GM18511 (cell line): Measurements from ENCODE around the gene STAB1.
A peak's percentile ranks its signal among the peaks of the same experiment; 100 is the strongest.

Source experiments
- ATAC-seq: cut with Tn5 transposase; IDR thresholded peaks from one replicate; pipeline ENCODE4 v1.9.1; 2021; ENCODE audit warnings: mild to moderate bottlenecking, moderate library complexity; ENCODE audit not compliant: unreplicated experiment

STAB1 gene

GRCh38 chr3:52532838-52533622, 37.9 kb downstream of the STAB1 start:
- peak; percentile 7 for ATAC-seq

- peak; percentile 49 for ATAC-seq
Measured at GRCh38 chr3:52533623-52534280, 38.6 kb downstream of the STAB1 start, which contains the start of gene NT5DC2. Gene NT5DC2, minus strand, starts transcription at chr3:52533857. Its CDS starts 120 bp downstream, at chr3:52533737.

GRCh38 chr3:52534281-52535183, 39.4 kb downstream of the STAB1 start:
- no peak for ATAC-seq

- no peak for ATAC-seq
Measured at GRCh38 chr3:52535411-52536111, 40.4 kb downstream of the STAB1 start.

- ATAC-seq: no peak
Measured at GRCh38 chr3:52536112-52536368, 40.9 kb downstream of the STAB1 start.

GRCh38 chr3:52536369-52537164, 41.4 kb downstream of the STAB1 start, which contains the start of gene UQCC5:
Gene UQCC5, plus strand, starts transcription at chr3:52536605. Its CDS starts 151 bp downstream, at chr3:52536756.
- ATAC-seq: peak; percentile 84

- no peak for ATAC-seq
Measured at GRCh38 chr3:52537165-52537620, 42.1 kb downstream of the STAB1 start.

GRCh38 chr3:52537726-52538421, 42.7 kb downstream of the STAB1 start:
- ATAC-seq: no peak

GRCh38 chr3:52539010-52539653, 44.0 kb downstream of the STAB1 start:
- ATAC-seq: no peak

GRCh38 chr3:52541050-52541449, 45.9 kb downstream of the STAB1 start:
- no peak for ATAC-seq

- ATAC-seq: no peak
Measured at GRCh38 chr3:52544937-52545336, 49.8 kb downstream of the STAB1 start.

GRCh38 chr3:52546111-52546901, 51.2 kb downstream of the STAB1 start:
- ATAC-seq: no peak

- no peak for ATAC-seq
Measured at GRCh38 chr3:52547143-52547542, 52.0 kb downstream of the STAB1 start.

- ATAC-seq: no peak
Measured at GRCh38 chr3:52551118-52551517, 56.0 kb downstream of the STAB1 start.

- no peak for ATAC-seq
Measured at GRCh38 chr3:52552089-52552488, 57.0 kb downstream of the STAB1 start.

GRCh38 chr3:52554026-52554755, 59.1 kb downstream of the STAB1 start:
- ATAC-seq: no peak

- no peak for ATAC-seq
Measured at GRCh38 chr3:52555056-52555455, 59.9 kb downstream of the STAB1 start.
